Astrocyte (in vitro differentiated cells and primary cell): ENCODE measurements around the gene LDLRAD4. TPM values are rescaled to one million over a fixed set of nuclear protein-coding genes. Genes with fewer than 3 reads are reported as not detected.

Experiments
- DNase-seq: peaks from one replicate; pipeline ENCODE4 v3.0.0-alpha.2; 2010; ENCODE audit warnings: low read depth
- FAIRE-seq: peaks from 2 replicates; lab custom pipeline; 2011; peaks lifted over from hg19 to GRCh38; lab: Jason Lieb, UNC
- H2AFZ ChIP-seq: 2 replicates; pipeline ENCODE4 v1.6.0; 2012; ENCODE audit warnings: low read depth, low read length, inconsistent platforms
- H3K27ac ChIP-seq: 2 replicates; pipeline ENCODE4 v1.5.1; 2011; ENCODE audit warnings: low read depth, low read length, inconsistent platforms
- H3K27me3 ChIP-seq: 2 replicates; pipeline ENCODE4 v1.6.0; 2011; ENCODE audit warnings: low read length, inconsistent platforms; ENCODE audit not compliant: insufficient read depth
- H3K36me3 ChIP-seq: 2 replicates; pipeline ENCODE4 v1.5.1; 2011; ENCODE audit warnings: low read length, inconsistent platforms; ENCODE audit not compliant: insufficient read depth
- H3K4me1 ChIP-seq: 2 replicates; pipeline ENCODE4 v1.5.1; 2011; ENCODE audit warnings: low read length, inconsistent platforms; ENCODE audit not compliant: insufficient read depth
- H3K4me2 ChIP-seq: 2 replicates; pipeline ENCODE4 v1.6.0; 2012; ENCODE audit warnings: low read length, inconsistent platforms
- H3K4me3 ChIP-seq: 2 replicates; pipeline ENCODE4 v1.5.1; 2011; ENCODE audit warnings: low read depth, mild to moderate bottlenecking, low read length, inconsistent platforms; ENCODE audit not compliant: insufficient read depth
- H3K79me2 ChIP-seq: 2 replicates; pipeline ENCODE4 v1.6.0; 2012; ENCODE audit warnings: mild to moderate bottlenecking, low read length, inconsistent platforms; ENCODE audit not compliant: insufficient read depth
- H3K9ac ChIP-seq: 2 replicates; pipeline ENCODE4 v1.6.0; 2012; ENCODE audit warnings: mild to moderate bottlenecking, low read length, inconsistent platforms
- H3K9me3 ChIP-seq: 2 replicates; pipeline ENCODE4 v1.5.1; 2012; ENCODE audit warnings: low read depth, mild to moderate bottlenecking, low read length, inconsistent platforms; ENCODE audit not compliant: insufficient read depth
- H4K20me1 ChIP-seq: 2 replicates; pipeline ENCODE4 v1.6.0; 2012; ENCODE audit warnings: low read length, inconsistent platforms; ENCODE audit not compliant: insufficient read depth
- H3K27ac Mint-ChIP-seq: one replicate; pipeline ENCODE4 v1.8.0; 2021; ENCODE audit warnings: mild to moderate bottlenecking, mixed read lengths; ENCODE audit not compliant: unreplicated experiment
- H3K27me3 Mint-ChIP-seq: one replicate; pipeline ENCODE4 v1.8.0; 2021; ENCODE audit warnings: low read depth, mixed read lengths; ENCODE audit not compliant: unreplicated experiment
- H3K36me3 Mint-ChIP-seq: one replicate; pipeline ENCODE4 v1.8.0; 2021; ENCODE audit warnings: low read depth, mixed read lengths; ENCODE audit not compliant: unreplicated experiment
- H3K4me1 Mint-ChIP-seq: one replicate; pipeline ENCODE4 v1.8.0; 2021; ENCODE audit warnings: low read depth, mixed read lengths; ENCODE audit not compliant: unreplicated experiment
- H3K4me3 Mint-ChIP-seq: one replicate; pipeline ENCODE4 v1.8.0; 2021; ENCODE audit warnings: mild to moderate bottlenecking, moderate library complexity, mixed read lengths; ENCODE audit not compliant: unreplicated experiment
- H3K9me3 Mint-ChIP-seq: one replicate; pipeline ENCODE4 v1.8.0; 2021; ENCODE audit warnings: mild to moderate bottlenecking, mixed read lengths; ENCODE audit not compliant: unreplicated experiment
- EZH2 ChIP-seq: IDR thresholded peaks from 2 replicates; pipeline ENCODE4 v1.6.1; 2012; ENCODE audit warnings: mild to moderate bottlenecking, low read length, inconsistent platforms; ENCODE audit not compliant: insufficient read depth
- total RNA-seq: library from RNA; stranded (reverse); gene quantifications from 2 replicates; pipeline ENCODE4 v1.2.1, GENCODE V29; 2021
- TF ChIP-seq, protein P1 (sequence below): IDR thresholded peaks from 2 replicates; pipeline ENCODE4 v1.5.1; 2011; ENCODE audit warnings: low read depth, mild to moderate bottlenecking, inconsistent platforms, low read length, moderate library complexity; ENCODE audit not compliant: insufficient read depth

The LDLRAD4 gene
- total RNA-seq, 1 donor from 2014 or later, result 26.0 TPM

GRCh38 chr18:13388586-13389490, 170.3 kb downstream of the LDLRAD4 start:
- Mint-ChIP-seq H3K36me3 (peaks cover 7% of the 10 kb centered on the region), H3K4me1 (peaks cover 12% of the 10 kb centered on the region), H3K4me3 (no peak overlapping the region), H3K9me3 (peaks cover 2% of the 10 kb centered on the region), H3K27me3 (no peaks in the 10 kb centered on the region), H3K27ac (no peak overlapping the region)
- H3K27ac ChIP-seq, result no peak overlapping the region
- no peak for DNase-seq
- H3K9me3 ChIP-seq, result no peaks in the 10 kb centered on the region
- no peaks in the 10 kb centered on the region for H3K79me2 ChIP-seq
- no peak overlapping the region for H3K4me3 ChIP-seq
- H4K20me1 ChIP-seq, result no peaks in the 10 kb centered on the region
- H3K4me1 ChIP-seq, result peaks cover 8% of the 10 kb centered on the region
- peak overlapping the region; percentile 37 for H3K4me2 ChIP-seq
- H3K27me3 ChIP-seq, result peaks cover 4% of the 10 kb centered on the region
- no peak for TF ChIP-seq EZH2
- TF ChIP-seq, protein P1, sequence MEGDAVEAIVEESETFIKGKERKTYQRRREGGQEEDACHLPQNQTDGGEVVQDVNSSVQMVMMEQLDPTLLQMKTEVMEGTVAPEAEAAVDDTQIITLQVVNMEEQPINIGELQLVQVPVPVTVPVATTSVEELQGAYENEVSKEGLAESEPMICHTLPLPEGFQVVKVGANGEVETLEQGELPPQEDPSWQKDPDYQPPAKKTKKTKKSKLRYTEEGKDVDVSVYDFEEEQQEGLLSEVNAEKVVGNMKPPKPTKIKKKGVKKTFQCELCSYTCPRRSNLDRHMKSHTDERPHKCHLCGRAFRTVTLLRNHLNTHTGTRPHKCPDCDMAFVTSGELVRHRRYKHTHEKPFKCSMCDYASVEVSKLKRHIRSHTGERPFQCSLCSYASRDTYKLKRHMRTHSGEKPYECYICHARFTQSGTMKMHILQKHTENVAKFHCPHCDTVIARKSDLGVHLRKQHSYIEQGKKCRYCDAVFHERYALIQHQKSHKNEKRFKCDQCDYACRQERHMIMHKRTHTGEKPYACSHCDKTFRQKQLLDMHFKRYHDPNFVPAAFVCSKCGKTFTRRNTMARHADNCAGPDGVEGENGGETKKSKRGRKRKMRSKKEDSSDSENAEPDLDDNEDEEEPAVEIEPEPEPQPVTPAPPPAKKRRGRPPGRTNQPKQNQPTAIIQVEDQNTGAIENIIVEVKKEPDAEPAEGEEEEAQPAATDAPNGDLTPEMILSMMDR, result no peak
- H3K9ac ChIP-seq, result no peak overlapping the region
- FAIRE-seq, result no peak
- H3K36me3 ChIP-seq, result no peaks in the 10 kb centered on the region
- H2AFZ ChIP-seq, result peak overlapping the region; percentile 51

GRCh38 chr18:13389491-13390131, 171.1 kb downstream of the LDLRAD4 start:
- Histone ChIP-seq H3K36me3 (no peaks in the 10 kb centered on the region), H2AFZ (no peak overlapping the region), H3K79me2 (no peaks in the 10 kb centered on the region), H3K9ac (no peak overlapping the region), H3K9me3 (no peaks in the 10 kb centered on the region), H3K27me3 (peaks cover 4% of the 10 kb centered on the region), H3K27ac (no peak overlapping the region), H3K4me2 (no peak overlapping the region), H4K20me1 (no peaks in the 10 kb centered on the region), H3K4me1 (peaks cover 8% of the 10 kb centered on the region), H3K4me3 (no peak overlapping the region)
- TF ChIP-seq, protein P1, result no peak
- no peak for TF ChIP-seq EZH2
- DNase-seq (no peak), FAIRE-seq (no peak)
- Mint-ChIP-seq H3K4me3 (no peak overlapping the region), H3K36me3 (peaks cover 7% of the 10 kb centered on the region), H3K4me1 (peaks cover 12% of the 10 kb centered on the region), H3K9me3 (peaks cover 2% of the 10 kb centered on the region), H3K27me3 (no peaks in the 10 kb centered on the region), H3K27ac (no peak overlapping the region)
